Measurements from ENCODE around the gene NOVA2.

Gene NOVA2

GRCh38 chr19:45895519-45895972 lies 78.1 kb downstream of the NOVA2 start:
- no peak for DNase-seq (ENCODE audit: low spot score)

GRCh38 chr19:45890877-45891276 lies 82.8 kb downstream of the NOVA2 start:
- no peak for DNase-seq (ENCODE audit: low spot score)

- no peak for DNase-seq (ENCODE audit: low spot score)
Observed at GRCh38 chr19:45889210-45889885, 84.3 kb downstream of the NOVA2 start.

- no peak for DNase-seq (ENCODE audit: low spot score)
Observed at GRCh38 chr19:45887200-45887710, 86.4 kb downstream of the NOVA2 start.

- peak; percentile 94 for DNase-seq (ENCODE audit: low spot score)
Observed at GRCh38 chr19:45886427-45887199, 87.1 kb downstream of the NOVA2 start.

GRCh38 chr19:45885556-45886426 lies 87.9 kb downstream of the NOVA2 start, which contains the start of gene IRF2BP1:
Gene IRF2BP1 (minus strand): TSS chr19:45886141. CDS start chr19:45885774, 367 bp downstream.
- DNase-seq (ENCODE audit: low spot score), result peak; percentile 92

GRCh38 chr19:45884682-45885555 lies 88.7 kb downstream of the NOVA2 start:
- DNase-seq (ENCODE audit: low spot score), result peak; percentile 38

- DNase-seq (ENCODE audit: low spot score), result no peak
Observed at GRCh38 chr19:45883881-45884681, 89.6 kb downstream of the NOVA2 start.
